HG03558 (cell line): ENCODE data around the gene ASTN2.

Source experiments
- ATAC-seq: cut with Tn5 transposase; IDR thresholded peaks from one replicate; pipeline ENCODE4 v1.9.1; 2021; ENCODE audit warnings: moderate number of reproducible peaks; ENCODE audit not compliant: unreplicated experiment; ENCODE audit errors: extremely low read depth

The ASTN2 gene

GRCh38 chr9:117187498-117187897, 227.4 kb downstream of the ASTN2 start:
- no peak for ATAC-seq

GRCh38 chr9:117184173-117184572, 230.7 kb downstream of the ASTN2 start:
- ATAC-seq, result no peak

DNA sequence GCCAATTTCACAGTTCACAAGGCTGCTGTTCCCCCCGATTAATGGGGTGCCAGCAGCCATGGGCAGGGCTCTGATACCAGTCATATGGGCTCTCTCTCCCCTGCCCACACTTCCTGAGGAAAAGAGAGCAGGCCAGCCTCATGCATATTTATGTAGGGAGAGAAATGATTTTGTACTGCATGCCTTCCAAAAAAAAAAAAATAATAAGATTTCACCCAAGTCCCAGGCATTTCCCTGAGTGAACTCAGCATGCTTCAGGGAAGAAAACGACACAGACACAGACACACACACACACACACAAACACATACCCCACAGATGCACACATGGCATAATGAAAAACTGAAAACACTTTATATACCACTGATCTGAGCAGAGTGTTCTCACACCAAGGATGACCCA, 232.8 kb downstream of the ASTN2 start:
- ATAC-seq, result no peak

DNA sequence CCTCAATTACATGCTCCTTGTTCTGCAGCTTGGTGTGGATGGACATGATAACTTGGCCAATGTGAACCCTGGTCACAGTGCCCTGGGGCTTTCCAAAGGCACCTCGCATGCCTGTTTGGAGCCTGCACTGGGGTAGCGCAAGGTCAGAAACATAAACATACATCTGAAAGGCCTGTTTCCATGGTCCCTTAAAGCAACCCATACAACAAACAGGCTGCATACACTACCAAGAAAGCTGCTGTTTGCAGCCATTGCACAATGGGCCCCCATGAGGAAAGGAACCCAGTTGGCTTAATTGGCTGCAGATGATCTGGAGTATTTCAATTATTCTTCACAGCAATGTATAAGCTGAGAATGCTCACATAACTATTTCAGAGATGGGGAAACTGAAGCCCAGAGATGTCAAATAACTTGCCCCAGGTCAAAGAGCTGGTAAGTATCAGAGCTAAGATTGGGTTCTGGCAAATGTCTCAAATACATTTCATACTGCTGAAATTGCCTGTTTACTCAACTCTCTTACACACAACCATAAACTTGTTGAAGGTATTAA, 233.9 kb downstream of the ASTN2 start:
- ATAC-seq, result no peak

- no peak for ATAC-seq
Measured at GRCh38 chr9:117178596-117179375, 236.1 kb downstream of the ASTN2 start.

DNA sequence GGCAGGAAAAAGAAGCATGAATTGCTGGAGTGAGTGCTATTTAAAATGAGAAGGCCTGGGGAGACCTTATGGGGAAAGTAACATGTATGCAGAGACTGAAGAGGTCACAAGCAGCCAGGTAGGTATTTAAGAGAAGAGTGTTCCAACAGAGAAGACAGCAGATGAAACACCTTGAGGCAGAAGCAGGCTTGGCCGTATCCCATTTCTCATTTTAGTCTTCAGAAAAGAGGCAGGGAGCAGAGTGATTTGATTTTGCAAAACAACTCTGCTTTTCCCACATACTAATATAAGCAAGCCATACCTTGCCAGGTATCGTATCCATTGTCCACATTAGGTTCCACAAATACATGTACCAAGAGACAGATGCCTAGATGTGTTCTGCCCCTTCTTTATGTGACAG, 244.3 kb downstream of the ASTN2 start:
- no peak for ATAC-seq

DNA sequence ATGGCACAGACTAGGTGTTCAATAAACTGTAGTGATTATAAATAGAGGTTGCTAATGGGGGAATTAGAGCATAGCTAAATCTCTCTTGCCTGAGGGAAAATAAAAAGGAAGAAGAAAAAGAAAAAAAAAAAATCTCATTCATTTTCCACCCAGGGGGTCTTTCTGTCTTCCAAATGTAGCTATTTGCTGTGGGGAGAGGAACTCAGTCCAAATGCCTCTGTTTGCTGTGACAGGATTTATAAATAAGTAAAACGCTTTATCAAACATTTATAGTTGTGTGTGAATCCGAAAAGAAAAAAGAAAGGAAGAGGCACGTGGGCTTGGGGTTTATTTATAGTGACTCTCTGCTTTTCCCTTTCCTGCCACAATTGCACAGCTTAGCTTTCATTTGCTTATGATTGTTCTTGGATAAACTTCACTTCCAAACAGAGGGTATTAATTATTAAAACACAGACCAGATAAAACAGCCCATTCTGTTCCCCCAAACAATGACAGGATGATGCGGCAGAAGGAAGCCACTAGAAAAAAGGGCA, 245.7 kb downstream of the ASTN2 start:
- no peak for ATAC-seq

DNA sequence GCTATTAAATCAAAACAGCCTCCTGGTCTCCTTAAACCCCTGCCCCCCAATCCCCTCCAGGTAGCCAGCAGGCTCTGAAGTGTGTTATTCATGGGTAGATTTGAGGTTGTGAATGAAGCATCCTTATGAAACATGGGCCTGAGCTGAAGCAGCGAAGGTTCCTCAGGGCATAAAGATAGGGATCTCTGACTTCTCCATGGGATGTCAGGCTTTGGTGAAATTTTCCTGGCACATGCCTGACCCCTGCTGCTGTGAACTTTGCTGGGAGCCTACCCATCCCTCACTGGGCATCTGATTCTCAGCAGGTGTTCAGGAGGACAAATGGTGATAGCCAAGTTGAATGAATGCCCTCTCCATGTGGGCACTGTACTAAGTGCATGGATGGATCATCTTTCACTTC, 250.3 kb downstream of the ASTN2 start:
- ATAC-seq, result no peak

DNA sequence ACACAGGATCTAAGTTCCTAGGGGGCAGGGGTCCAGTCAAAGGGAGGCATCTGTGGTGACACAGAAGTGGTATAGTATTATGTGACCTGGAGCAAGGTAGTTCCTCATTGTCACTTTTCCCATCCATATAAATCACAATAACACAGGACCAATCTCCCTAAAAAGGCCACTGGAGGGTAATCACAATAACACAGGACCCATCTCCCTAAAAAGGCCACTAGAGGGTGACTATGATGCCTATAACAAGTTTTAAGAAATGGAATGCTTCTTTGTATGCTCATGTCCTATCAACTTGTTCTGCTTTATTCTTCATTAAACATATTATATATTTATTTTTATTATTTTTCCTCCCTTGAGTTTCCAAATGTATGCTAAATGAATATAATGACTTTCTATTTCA, 254.6 kb downstream of the ASTN2 start:
- ATAC-seq, result no peak

- ATAC-seq, result no peak
Measured at GRCh38 chr9:117156771-117157535, 257.9 kb downstream of the ASTN2 start.

DNA sequence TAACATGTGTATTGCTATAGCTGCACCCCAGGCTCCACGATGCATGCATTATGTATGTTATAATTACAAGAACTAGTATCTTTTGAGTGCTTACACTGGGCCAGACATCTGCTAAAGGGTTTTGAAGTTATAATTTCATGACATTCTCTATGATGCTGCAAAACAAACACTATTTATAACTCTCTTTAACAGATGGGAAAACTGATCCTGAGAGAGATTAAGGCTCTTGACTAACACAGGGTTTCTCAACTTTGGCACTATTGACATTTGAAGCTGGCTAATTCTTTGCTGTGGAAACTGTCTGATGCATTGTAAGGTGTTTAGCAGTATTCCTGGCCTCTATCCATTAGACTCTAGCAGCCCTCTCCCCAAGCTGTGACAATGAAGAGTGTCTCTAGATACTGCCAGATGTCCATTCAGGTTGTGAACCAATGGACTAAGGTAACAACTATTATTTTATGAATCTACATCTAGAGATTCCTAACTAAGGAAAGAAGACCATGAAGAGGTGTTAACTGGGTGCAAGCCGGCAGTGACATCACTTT, 258.6 kb downstream of the ASTN2 start:
- ATAC-seq, result no peak

- ATAC-seq, result no peak
Measured at GRCh38 chr9:117153021-117153420, 261.8 kb downstream of the ASTN2 start.

DNA sequence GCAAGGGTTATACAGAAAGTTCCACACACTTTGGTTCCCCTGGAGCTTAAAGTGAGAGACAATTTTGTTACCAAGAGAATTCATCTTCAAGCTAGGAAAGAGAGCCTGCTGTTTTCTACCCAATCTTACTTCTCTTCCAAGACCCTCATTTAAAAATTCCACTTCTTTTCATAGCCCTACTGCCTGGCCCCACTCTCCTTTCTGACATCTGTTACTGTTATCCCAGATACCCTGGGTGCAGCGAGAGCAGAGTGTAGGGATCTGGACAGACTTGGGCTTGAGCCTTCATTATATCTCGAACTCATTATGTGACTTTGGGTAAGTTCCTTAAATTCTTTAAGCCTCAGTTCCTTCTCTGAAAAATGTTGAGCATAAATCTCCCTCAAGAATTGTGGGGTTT, 263.1 kb downstream of the ASTN2 start:
- ATAC-seq, result no peak

DNA sequence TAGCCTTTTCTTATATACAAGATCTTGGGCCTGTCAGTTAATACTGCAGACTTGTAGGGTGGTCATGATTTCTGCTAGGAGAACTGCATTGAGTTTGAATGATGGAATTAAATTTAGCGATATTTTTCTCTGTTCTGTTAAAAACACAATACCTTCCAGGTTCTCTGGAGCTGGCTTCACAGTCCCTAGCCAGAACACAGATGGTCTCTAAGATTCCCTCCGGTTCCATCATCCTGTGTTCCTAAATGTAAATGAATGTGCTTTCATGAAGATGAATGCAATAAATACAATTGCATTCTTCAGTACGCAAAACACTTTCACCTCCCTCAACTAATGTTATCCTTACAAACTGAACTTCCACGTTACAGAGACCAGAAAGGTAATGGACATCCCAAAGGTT, 264.9 kb downstream of the ASTN2 start:
- no peak for ATAC-seq

DNA sequence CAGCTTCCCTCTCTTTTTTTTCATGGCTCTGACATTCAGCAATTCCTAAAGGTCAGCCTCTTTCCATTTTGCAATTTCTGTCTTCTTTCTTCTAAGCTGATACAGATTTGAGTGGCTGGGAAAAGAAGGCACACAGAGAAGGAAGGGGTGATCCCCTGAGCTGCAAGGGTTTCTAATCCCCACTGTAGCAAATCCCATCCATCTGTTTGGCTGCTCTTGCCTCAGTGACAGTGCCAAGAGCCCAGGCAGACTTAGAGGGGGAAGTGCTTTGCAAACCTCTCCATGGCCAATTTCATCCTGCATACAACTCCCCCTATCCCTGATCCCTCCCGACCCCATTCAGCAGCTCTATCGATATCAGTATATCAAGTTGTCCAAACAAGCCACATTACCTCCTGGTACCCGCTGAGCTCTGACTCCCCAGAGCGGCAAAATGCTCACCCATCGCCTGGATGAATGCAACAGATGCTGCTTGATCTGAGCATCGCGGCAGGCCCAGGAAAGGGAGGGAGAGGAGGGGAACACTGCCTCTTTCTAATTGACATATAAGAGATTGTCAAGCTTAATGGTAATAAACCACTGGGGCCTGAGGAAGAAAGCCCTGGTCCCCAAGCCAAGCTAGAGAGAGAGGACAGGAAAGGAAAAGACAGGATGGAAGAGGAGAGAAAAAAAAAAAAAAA, 268.9 kb downstream of the ASTN2 start:
- no peak for ATAC-seq

GRCh38 chr9:117145081-117145480, 269.8 kb downstream of the ASTN2 start:
- ATAC-seq, result no peak

- ATAC-seq, result no peak
Measured at GRCh38 chr9:117138231-117138630, 276.6 kb downstream of the ASTN2 start.

DNA sequence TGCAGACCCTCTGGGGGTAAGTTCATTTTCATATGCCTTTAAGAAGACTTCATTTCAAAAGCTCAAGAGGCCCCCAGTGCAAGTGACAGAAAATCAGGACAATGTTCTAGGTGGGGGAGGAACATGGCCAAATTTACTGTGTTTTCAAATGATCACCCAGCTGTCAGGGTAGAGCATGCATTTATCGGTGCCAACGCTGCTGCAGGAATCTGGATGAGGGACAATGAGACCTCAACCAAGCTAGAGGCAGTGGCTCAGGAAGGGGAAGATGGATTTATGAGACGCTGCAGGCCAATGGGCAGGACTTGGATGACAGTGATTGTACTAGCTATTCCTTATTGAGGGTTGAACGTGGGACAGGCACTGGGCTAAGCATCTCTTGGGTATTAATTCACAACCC, 278.4 kb downstream of the ASTN2 start:
- no peak for ATAC-seq

- ATAC-seq, result no peak
Measured at GRCh38 chr9:117135501-117136098, 279.3 kb downstream of the ASTN2 start.
